Panc1 (cell line): ENCODE measurements around the gene COMTD1. TPM values are rescaled to one million over a fixed set of nuclear protein-coding genes. Genes with fewer than 3 reads are reported as not detected.

ENCODE experiments used
- ATAC-seq: fragments of 200-7000 bp; cut with Tn5 transposase; 2 replicates; pipeline ENCODE4 v1.9.1; 2020; ENCODE audit warnings: mild to moderate bottlenecking, moderate library complexity
- BruUV-seq: library from RNA; stranded (reverse); fragments of 400-500 nt; replicated peaks from 2 replicates; lab custom pipeline; 2021; lab: Mats Ljungman, UMichigan
- CTCF ChIA-PET: fragments of 300-600 bp; sonication (Branson Sonifier 250); formaldehyde crosslinking; loops from one replicate; lab custom pipeline; 2022; ENCODE audit warnings: antibody characterized with exemption; lab: Charles Lee
- POLR2A ChIA-PET: fragments of 300-600 bp; sonication (Branson Sonifier 250); formaldehyde crosslinking; loops from one replicate; lab custom pipeline; 2022; ENCODE audit warnings: antibody characterized with exemption; lab: Charles Lee
- DNase-seq: peaks from one replicate; pipeline ENCODE4 v3.0.0-alpha.2; 2010; ENCODE audit warnings: low read depth, low spot score
- H3K27ac ChIP-seq: 2 replicates; pipeline ENCODE4 v1.5.1; 2011; ENCODE audit warnings: mild to moderate bottlenecking, low read length, inconsistent platforms
- H3K27me3 ChIP-seq: fragments of 200-500 bp; sonication (Bioruptor generic); 2 replicates; pipeline ENCODE4 v1.6.0; 2014; ENCODE audit warnings: low read length, inconsistent platforms; ENCODE audit not compliant: control insufficient read depth, insufficient read depth
- H3K36me3 ChIP-seq: fragments of 200-500 bp; sonication (Bioruptor generic); 2 replicates; pipeline ENCODE4 v1.5.1; 2014; ENCODE audit warnings: inconsistent platforms, mild to moderate bottlenecking, low read length, moderate library complexity; ENCODE audit not compliant: control insufficient read depth, insufficient read depth
- H3K4me1 ChIP-seq: 2 replicates; pipeline ENCODE4 v1.5.1; 2011; ENCODE audit warnings: inconsistent platforms, mild to moderate bottlenecking, low read length, moderate library complexity; ENCODE audit not compliant: control insufficient read depth, insufficient read depth
- H3K4me3 ChIP-seq, 2 experiments: 2 replicates each; pipeline ENCODE4 v1.5.1; 2011 to 2012; ENCODE audit warnings: low read depth in 2 of 2, low read length in 2 of 2, mild to moderate bottlenecking in 2 of 2, inconsistent platforms in 1 of 2, moderate library complexity in 1 of 2
- H3K9me3 ChIP-seq: fragments of 200-500 bp; sonication (Bioruptor generic); 2 replicates; pipeline ENCODE4 v1.5.1; 2014; ENCODE audit warnings: low read depth, mild to moderate bottlenecking, inconsistent platforms, low read length, moderate library complexity; ENCODE audit not compliant: control insufficient read depth, insufficient read depth
- POLR2AphosphoS5 ChIP-seq: IDR thresholded peaks from 2 replicates; pipeline ENCODE4 v1.6.1; 2012; ENCODE audit warnings: mild to moderate bottlenecking, low read depth, low read length, moderate library complexity
- SIN3A ChIP-seq: IDR thresholded peaks from 2 replicates; pipeline ENCODE4 v1.6.1; 2012; ENCODE audit warnings: low read depth, mild to moderate bottlenecking, low read length, moderate library complexity, borderline replicate concordance; ENCODE audit not compliant: insufficient read depth
- TCF7L2 ChIP-seq: IDR thresholded peaks from 2 replicates; pipeline ENCODE4 v1.6.1; 2011; ENCODE audit warnings: mild to moderate bottlenecking, low read depth, low read length, inconsistent platforms
- in situ Hi-C: cut with HindIII; loops from 2 replicates; pipeline ENCODE4 v1.10.0; 2016; ENCODE audit warnings: low sequenced_read_pairs, low pct_unique_long_range_greater_than_20kb
- intact Hi-C: fragments of 100-400 bp; cut with micrococcal nuclease; formaldehyde crosslinking; loops from one replicate; pipeline ENCODE4 v1.10.0; 2022; ENCODE audit not compliant: unreplicated experiment
- total RNA-seq: library from RNA; stranded (reverse); gene quantifications from one replicate; pipeline ENCODE4 v1.2.1, GENCODE V29; 2021; ENCODE audit not compliant: unreplicated experiment
- TF ChIP-seq, protein P1 (sequence below): fragments of 450-650 bp; IDR thresholded peaks from 2 replicates; pipeline ENCODE4 v1.5.1; 2017; ENCODE audit warnings: mild to moderate bottlenecking
- TF ChIP-seq, protein P2 (sequence below), 2 experiments: IDR thresholded peaks; 2 replicates each; pipeline ENCODE4 v1.6.1; 2011 to 2012; ENCODE audit warnings: low read depth in 2 of 2, control low read depth in 1 of 2, low read length in 1 of 2, mild to moderate bottlenecking in 1 of 2, moderate library complexity in 1 of 2; ENCODE audit not compliant: insufficient read depth in 1 of 2

Gene COMTD1
- total RNA-seq, 1 experiment from 2014 or later: 32.8 TPM

DNA sequence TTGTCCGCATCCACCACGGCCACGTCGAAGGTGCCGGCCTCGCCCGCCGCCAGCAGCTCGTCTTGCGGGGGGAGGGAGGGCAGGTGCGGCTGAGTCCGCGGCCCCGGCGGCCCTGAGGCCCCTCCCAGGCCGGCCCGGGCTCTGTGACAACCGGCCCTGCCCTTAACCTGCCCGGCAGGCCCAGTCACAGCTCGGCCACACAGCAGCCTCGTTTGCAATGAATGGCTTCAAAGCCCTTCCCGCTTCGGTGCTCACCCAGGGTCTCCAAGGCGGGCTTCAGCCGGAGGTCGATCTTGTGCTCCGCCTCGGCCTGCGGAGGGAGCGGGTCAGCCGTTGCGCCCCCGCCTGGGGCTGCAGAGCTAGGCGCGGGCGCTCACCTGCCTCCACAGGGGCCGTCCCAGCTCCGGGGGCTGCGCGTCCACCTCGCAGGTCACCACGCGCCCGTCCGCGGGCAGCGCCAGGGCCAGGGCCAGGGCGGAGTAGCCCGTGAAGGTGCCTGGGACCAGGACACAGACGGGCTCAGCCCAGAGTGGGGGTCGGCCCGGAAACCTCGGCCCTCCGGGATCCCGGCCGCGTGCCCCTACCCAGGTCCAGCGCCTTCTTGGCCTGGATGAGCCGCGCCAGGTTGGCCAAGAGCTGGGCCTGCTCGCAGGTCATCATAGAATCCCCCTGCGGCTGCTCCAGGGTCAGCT, 928 bp downstream of the COMTD1 start:
- DNase-seq: no peak

DNA sequence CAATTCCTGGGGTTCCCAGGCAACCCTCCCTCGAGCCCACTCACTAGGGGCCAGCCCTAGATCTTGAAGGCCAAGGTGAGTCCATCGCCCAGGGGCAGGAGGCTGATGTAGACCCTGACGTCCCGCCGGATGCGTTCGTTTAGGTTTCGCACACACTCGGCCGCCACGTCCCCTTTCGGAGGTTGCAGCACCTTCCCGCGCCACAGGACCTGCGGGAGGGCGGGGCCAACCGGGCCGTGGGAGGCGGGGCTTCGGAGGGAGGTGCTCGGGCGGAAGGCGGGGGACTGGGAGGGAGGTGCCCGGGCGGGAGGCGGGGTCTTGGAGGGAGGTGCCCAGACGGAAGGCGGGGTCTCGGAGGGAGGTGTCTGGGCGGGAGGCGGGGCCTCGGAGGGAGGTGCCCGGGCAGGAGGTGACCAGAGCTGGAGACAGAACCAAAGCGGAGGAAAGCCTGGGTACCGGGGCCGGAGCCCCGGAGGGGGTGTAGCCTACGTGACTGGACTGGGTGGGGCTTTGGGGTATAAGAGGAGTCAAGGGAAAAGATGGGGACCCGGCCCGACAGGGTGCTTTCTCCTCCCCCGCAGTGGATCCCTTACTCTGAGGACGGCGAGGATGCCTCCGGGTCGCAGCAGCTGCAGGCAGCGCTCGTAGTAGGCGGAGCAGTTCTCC, 1.6 kb downstream of the COMTD1 start:
- ChIA-PET CTCF (interaction anchor here (0.6 to 0.9 kb wide), 3 partner anchors 38 to 113 kb away, joined by 5 to 12 read pairs (median 8); no protein-coding TSS in a partner anchor), POLR2A (interaction anchor here (0.6 kb wide), 1 partner anchor 157 kb away, joined by 3 read pairs; no protein-coding TSS in a partner anchor)
- H3K4me1 ChIP-seq: peaks cover 27% of the 10 kb centered on the region
- in situ Hi-C loops: no loop called here
- BruUV-seq: TSS peak; percentile 50
- peak overlapping the region; percentile 60 to 78 for H3K4me3 ChIP-seq
- ATAC-seq: peak; percentile 75
- peak overlapping the region; percentile 89 for H3K27ac ChIP-seq
- no peaks in the 10 kb centered on the region for H3K9me3 ChIP-seq
- TF ChIP-seq POLR2AphosphoS5: no peak; the same call in none of the 2 replicates
- TF ChIP-seq, protein P1, sequence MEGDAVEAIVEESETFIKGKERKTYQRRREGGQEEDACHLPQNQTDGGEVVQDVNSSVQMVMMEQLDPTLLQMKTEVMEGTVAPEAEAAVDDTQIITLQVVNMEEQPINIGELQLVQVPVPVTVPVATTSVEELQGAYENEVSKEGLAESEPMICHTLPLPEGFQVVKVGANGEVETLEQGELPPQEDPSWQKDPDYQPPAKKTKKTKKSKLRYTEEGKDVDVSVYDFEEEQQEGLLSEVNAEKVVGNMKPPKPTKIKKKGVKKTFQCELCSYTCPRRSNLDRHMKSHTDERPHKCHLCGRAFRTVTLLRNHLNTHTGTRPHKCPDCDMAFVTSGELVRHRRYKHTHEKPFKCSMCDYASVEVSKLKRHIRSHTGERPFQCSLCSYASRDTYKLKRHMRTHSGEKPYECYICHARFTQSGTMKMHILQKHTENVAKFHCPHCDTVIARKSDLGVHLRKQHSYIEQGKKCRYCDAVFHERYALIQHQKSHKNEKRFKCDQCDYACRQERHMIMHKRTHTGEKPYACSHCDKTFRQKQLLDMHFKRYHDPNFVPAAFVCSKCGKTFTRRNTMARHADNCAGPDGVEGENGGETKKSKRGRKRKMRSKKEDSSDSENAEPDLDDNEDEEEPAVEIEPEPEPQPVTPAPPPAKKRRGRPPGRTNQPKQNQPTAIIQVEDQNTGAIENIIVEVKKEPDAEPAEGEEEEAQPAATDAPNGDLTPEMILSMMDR: no peak
- TF ChIP-seq SIN3A: no peak
- TF ChIP-seq, protein P2, sequence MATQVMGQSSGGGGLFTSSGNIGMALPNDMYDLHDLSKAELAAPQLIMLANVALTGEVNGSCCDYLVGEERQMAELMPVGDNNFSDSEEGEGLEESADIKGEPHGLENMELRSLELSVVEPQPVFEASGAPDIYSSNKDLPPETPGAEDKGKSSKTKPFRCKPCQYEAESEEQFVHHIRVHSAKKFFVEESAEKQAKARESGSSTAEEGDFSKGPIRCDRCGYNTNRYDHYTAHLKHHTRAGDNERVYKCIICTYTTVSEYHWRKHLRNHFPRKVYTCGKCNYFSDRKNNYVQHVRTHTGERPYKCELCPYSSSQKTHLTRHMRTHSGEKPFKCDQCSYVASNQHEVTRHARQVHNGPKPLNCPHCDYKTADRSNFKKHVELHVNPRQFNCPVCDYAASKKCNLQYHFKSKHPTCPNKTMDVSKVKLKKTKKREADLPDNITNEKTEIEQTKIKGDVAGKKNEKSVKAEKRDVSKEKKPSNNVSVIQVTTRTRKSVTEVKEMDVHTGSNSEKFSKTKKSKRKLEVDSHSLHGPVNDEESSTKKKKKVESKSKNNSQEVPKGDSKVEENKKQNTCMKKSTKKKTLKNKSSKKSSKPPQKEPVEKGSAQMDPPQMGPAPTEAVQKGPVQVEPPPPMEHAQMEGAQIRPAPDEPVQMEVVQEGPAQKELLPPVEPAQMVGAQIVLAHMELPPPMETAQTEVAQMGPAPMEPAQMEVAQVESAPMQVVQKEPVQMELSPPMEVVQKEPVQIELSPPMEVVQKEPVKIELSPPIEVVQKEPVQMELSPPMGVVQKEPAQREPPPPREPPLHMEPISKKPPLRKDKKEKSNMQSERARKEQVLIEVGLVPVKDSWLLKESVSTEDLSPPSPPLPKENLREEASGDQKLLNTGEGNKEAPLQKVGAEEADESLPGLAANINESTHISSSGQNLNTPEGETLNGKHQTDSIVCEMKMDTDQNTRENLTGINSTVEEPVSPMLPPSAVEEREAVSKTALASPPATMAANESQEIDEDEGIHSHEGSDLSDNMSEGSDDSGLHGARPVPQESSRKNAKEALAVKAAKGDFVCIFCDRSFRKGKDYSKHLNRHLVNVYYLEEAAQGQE (IDR thresholded peaks at IDR 0.05; ENCODE audit: insufficient read depth in 1 of 2, low read depth in 2 of 2, low read length in 1 of 2): no peak
- no peak for TF ChIP-seq TCF7L2
- intact Hi-C loops: loop anchor here (5.0 kb wide), 1 partner anchor 122 kb away; the partner anchor contains the start of gene SAMD8
- no peak for DNase-seq
- H3K27me3 ChIP-seq: no peaks in the 10 kb centered on the region
- H3K36me3 ChIP-seq: peaks cover 26% of the 10 kb centered on the region

More for the DNA sequence above, 928 bp downstream of the COMTD1 start:
- Histone ChIP-seq H3K27me3 (no peaks in the 10 kb centered on the region), H3K36me3 (peaks cover 20% of the 10 kb centered on the region), H3K4me1 (peaks cover 27% of the 10 kb centered on the region), H3K9me3 (no peaks in the 10 kb centered on the region), H3K4me3 (peak overlapping the region; percentile 60 to 78), H3K27ac (peak overlapping the region; percentile 75)
- intact Hi-C loops (loop anchor here (5.0 kb wide), 1 partner anchor 123 kb away; the partner anchor contains the start of gene SAMD8), in situ Hi-C loops (no loop called here)
- peak; percentile 82 for TF ChIP-seq TCF7L2
- no peak for TF ChIP-seq SIN3A
- TF ChIP-seq POLR2AphosphoS5: no peak
- TF ChIP-seq, protein P2 (IDR thresholded peaks at IDR 0.05; ENCODE audit: insufficient read depth in 1 of 2, low read depth in 2 of 2, low read length in 1 of 2): no peak
- TF ChIP-seq, protein P1: peak; percentile 14; the same call in 1 of the 2 replicates
- no TSS peak for BruUV-seq
- peak; percentile 42 for ATAC-seq
- CTCF ChIA-PET: interaction anchor here (0.6 to 1.4 kb wide), 5 partner anchors 23 to 114 kb away, joined by 4 to 12 read pairs (median 8); no protein-coding TSS in a partner anchor
- POLR2A ChIA-PET: interaction anchor here (0.6 kb wide), 1 partner anchor 25 kb away, joined by 4 read pairs; no protein-coding TSS in a partner anchor
